ENCODE measurements around the gene GPR143. TPM values are rescaled to one million over a fixed set of nuclear protein-coding genes. Genes with fewer than 3 reads are reported as not detected.

The GPR143 gene
- total and polyA plus RNA-seq, 4 donors: 3.7 to 6.5 (median 5.6) TPM

GRCh38 chrX:9790866-9791265, 25.2 kb upstream of the GPR143 start:
- Histone ChIP-seq H3K27me3 (ENCODE audit: control insufficient read depth, insufficient read depth, low read length) (peaks cover 21% of the 10 kb centered on the region), H3K9me3 (ENCODE audit: control insufficient read depth, insufficient read depth, low read length) (peaks cover 5% of the 10 kb centered on the region), H3K27ac (ENCODE audit: low read depth, low read length) (no peak overlapping the region), H3K4me1 (ENCODE audit: control insufficient read depth, insufficient read depth, low read length) (peaks cover 14% of the 10 kb centered on the region), H3K36me3 (ENCODE audit: control insufficient read depth, insufficient read depth, low read length) (no peaks in the 10 kb centered on the region), H3K4me3 (ENCODE audit: low read depth, low read length) (no peak overlapping the region)
- no peak for DNase-seq (ENCODE audit: low read depth in 4 of 6, low spot score in 6 of 6)
- WGBS (ENCODE audit: insufficient coverage): 40% methylated on average over 1 of the region's 6 CpGs

GRCh38 chrX:9789555-9789954, 23.9 kb upstream of the GPR143 start:
- DNase-seq (ENCODE audit: low read depth in 4 of 6, low spot score in 6 of 6): no peak
- WGBS (ENCODE audit: insufficient coverage): 28% methylated on average over 4 of the region's 5 CpGs
- no peak overlapping the region for H3K4me3 ChIP-seq (ENCODE audit: low read depth, low read length)
- no peaks in the 10 kb centered on the region for H3K36me3 ChIP-seq (ENCODE audit: control insufficient read depth, insufficient read depth, low read length)
- peaks cover 30% of the 10 kb centered on the region for H3K27me3 ChIP-seq (ENCODE audit: control insufficient read depth, insufficient read depth, low read length)
- H3K4me1 ChIP-seq (ENCODE audit: control insufficient read depth, insufficient read depth, low read length): peaks cover 17% of the 10 kb centered on the region
- no peaks in the 10 kb centered on the region for H3K9me3 ChIP-seq (ENCODE audit: control insufficient read depth, insufficient read depth, low read length)
- no peak overlapping the region for H3K27ac ChIP-seq (ENCODE audit: low read depth, low read length)

- Histone ChIP-seq H3K36me3 (ENCODE audit: control insufficient read depth, insufficient read depth, low read length) (no peaks in the 10 kb centered on the region), H3K4me1 (ENCODE audit: control insufficient read depth, insufficient read depth, low read length) (peaks cover 17% of the 10 kb centered on the region), H3K27me3 (ENCODE audit: control insufficient read depth, insufficient read depth, low read length) (peaks cover 30% of the 10 kb centered on the region), H3K4me3 (ENCODE audit: low read depth, low read length) (no peak overlapping the region), H3K9me3 (ENCODE audit: control insufficient read depth, insufficient read depth, low read length) (no peaks in the 10 kb centered on the region), H3K27ac (ENCODE audit: low read depth, low read length) (no peak overlapping the region)
- DNase-seq (ENCODE audit: low read depth in 4 of 6, low spot score in 6 of 6): no peak
- WGBS (ENCODE audit: insufficient coverage): no CpG with 5 or more reads among the region's 2 CpGs
These were observed 23.3 kb upstream of the GPR143 start for GRCh38 chrX:9788911-9789310.

DNA sequence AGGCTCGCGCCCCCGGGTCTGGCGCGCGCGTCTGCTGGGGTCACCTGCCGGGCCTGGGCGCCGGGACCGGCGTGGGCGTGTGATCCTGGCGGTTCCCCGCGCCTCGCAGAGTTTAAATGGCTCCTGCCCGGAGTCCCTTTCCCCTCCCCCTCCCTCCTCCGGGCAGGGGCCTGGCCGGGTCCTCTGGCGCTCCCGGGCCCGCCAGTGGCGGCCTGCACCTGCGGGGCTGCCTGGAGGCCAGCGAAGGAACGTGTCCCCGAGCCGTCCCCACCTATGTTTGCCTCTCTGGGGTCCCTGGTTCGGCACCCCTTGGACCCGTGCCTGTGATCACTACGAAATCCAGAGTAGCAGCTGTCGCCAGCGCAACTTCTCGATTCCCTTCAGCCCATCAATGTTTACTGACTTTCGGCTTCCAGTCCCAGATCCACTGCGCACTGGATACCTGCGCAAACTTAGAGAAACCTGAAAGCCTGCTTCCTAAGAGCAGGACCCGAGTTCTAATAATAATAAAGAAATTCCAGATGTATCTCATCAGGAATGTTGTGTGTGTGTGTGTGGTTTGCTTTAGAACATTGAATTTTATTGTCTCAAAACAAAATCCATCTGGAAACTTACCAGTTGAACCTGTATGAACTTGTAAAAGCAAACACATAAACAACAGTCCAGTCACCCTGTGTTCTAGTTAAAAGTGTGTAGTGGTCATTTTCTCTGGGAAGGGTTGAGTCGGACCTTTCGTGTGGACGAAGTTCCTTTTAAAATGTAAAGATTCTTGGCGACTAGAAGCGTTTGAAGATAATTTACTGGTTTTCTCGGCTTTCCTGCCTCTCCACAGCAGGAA, 21.4 kb upstream of the GPR143 start:
- Histone ChIP-seq H3K4me3 (ENCODE audit: low read depth, low read length) (peak overlapping the region; percentile 14), H3K4me1 (ENCODE audit: control insufficient read depth, insufficient read depth, low read length) (peaks cover 17% of the 10 kb centered on the region), H3K27me3 (ENCODE audit: control insufficient read depth, insufficient read depth, low read length) (peaks cover 32% of the 10 kb centered on the region), H3K9me3 (ENCODE audit: control insufficient read depth, insufficient read depth, low read length) (no peaks in the 10 kb centered on the region), H3K27ac (ENCODE audit: low read depth, low read length) (no peak overlapping the region), H3K36me3 (ENCODE audit: control insufficient read depth, insufficient read depth, low read length) (no peaks in the 10 kb centered on the region)
- DNase-seq (ENCODE audit: low read depth in 4 of 6, low spot score in 6 of 6): peak in 1 of 6 donors; percentile 31
- WGBS (ENCODE audit: insufficient coverage): 2% methylated on average over 36 of the region's 45 CpGs

DNA sequence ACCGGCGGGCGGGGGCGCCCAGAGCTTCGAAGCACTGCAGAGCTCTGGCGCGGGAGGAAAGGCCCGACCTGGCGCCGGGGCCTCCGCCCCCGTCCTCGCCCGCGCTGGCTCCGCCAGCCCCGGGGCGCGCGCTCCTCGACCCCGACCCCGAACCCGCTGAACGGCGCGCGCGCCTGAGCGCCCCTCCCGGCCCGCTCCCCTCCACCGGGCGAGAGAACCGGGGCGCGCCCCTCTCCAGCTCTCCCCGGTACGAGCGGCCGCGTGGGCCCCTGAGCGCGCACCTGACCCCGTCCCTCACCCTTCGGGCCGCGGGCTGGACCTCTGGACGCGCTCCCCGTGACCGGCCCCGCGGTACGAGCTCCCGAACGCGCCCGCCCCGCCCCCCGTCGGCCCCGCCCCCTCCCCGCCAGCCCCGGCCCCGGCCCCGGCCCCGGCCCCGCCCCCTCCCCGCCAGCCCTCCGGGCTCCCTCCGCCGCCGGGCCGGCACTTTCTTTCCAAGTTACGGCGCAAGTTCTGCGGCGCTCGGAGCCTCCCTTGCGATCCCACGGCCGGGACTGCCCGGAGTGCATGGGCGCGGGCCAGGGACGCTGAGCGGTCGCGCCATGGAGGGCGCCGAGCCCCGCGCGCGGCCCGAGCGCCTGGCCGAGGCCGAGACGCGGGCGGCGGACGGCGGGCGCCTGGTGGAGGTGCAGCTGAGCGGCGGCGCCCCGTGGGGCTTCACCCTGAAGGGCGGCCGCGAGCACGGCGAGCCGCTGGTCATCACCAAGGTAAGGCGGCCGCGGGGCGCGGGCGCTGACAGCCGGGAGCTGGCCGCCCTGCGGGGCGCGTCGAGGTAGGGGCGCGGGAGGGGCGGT, 20.5 kb upstream of the GPR143 start, which contains the start of gene SHROOM2:
SHROOM2 (plus strand) TSS at position 486 of the 854 bp plus-strand sequence; CDS start at position 603, 117 bp downstream.
- Histone ChIP-seq H3K27ac (ENCODE audit: low read depth, low read length) (no peak within 1 kb of the TSS), H3K27me3 (ENCODE audit: control insufficient read depth, insufficient read depth, low read length) (peaks cover 34% of the 10 kb centered on the region), H3K4me1 (ENCODE audit: control insufficient read depth, insufficient read depth, low read length) (peaks cover 17% of the 10 kb centered on the region), H3K36me3 (ENCODE audit: control insufficient read depth, insufficient read depth, low read length) (no peaks in the 10 kb centered on the region), H3K9me3 (ENCODE audit: control insufficient read depth, insufficient read depth, low read length) (no peaks in the 10 kb centered on the region), H3K4me3 (ENCODE audit: low read depth, low read length) (peak within 1 kb of the TSS; percentile 21)
- DNase-seq (ENCODE audit: low read depth in 4 of 6, low spot score in 6 of 6): peak in 2 of 6 donors; percentile 24 to 30
- WGBS (ENCODE audit: insufficient coverage): 3% methylated on average over 117 of the region's 132 CpGs

DNA sequence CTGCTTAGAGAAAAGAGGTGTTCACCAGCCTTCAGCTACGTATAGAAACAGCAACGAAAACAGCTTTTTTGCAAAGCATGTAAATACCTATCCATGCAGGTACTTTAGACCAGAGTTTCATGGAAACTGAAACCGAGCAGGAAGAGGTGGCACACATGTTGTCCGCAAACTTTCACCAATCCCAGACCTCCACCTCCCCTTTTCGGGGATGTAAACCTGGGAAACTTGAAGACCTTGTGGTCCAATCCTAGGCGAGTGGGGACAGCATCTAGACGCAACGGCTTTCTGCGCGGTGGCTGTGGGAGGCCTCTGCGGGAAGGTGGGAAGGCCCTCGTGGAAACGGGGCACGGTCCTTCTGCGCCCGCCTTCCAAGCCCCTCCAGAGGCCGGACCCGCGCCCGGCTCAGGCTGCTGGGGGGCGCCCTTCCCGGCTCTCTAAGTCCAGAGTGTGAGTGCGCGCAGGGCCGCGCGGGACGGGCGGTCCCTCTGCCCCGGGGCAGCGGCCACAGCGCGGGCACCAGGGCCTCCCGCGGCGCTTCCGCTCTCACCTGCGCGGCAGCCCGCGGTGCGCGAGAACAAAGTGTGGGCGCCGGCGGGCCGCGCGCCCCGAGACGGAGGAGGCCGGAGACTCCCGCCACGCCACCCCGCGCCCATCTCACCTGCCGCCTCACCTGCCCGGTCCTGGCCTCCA, 19.8 kb upstream of the GPR143 start:
- Histone ChIP-seq H3K9me3 (ENCODE audit: control insufficient read depth, insufficient read depth, low read length) (no peaks in the 10 kb centered on the region), H3K4me1 (ENCODE audit: control insufficient read depth, insufficient read depth, low read length) (peaks cover 16% of the 10 kb centered on the region), H3K27me3 (ENCODE audit: control insufficient read depth, insufficient read depth, low read length) (peaks cover 32% of the 10 kb centered on the region), H3K36me3 (ENCODE audit: control insufficient read depth, insufficient read depth, low read length) (no peaks in the 10 kb centered on the region), H3K27ac (ENCODE audit: low read depth, low read length) (no peak overlapping the region), H3K4me3 (ENCODE audit: low read depth, low read length) (no peak overlapping the region)
- 8% methylated on average over 58 of the region's 58 CpGs for WGBS (ENCODE audit: insufficient coverage)
- no peak for DNase-seq (ENCODE audit: low read depth in 4 of 6, low spot score in 6 of 6)

GRCh38 chrX:9784332-9784731, 18.7 kb upstream of the GPR143 start:
- no peak overlapping the region for H3K27ac ChIP-seq (ENCODE audit: low read depth, low read length)
- peaks cover 26% of the 10 kb centered on the region for H3K27me3 ChIP-seq (ENCODE audit: control insufficient read depth, insufficient read depth, low read length)
- DNase-seq (ENCODE audit: low read depth in 4 of 6, low spot score in 6 of 6): no peak
- 78% methylated on average over 5 of the region's 8 CpGs for WGBS (ENCODE audit: insufficient coverage)
- no peak overlapping the region for H3K4me3 ChIP-seq (ENCODE audit: low read depth, low read length)
- H3K9me3 ChIP-seq (ENCODE audit: control insufficient read depth, insufficient read depth, low read length): no peaks in the 10 kb centered on the region
- H3K36me3 ChIP-seq (ENCODE audit: control insufficient read depth, insufficient read depth, low read length): no peaks in the 10 kb centered on the region
- H3K4me1 ChIP-seq (ENCODE audit: control insufficient read depth, insufficient read depth, low read length): peaks cover 6% of the 10 kb centered on the region

GRCh38 chrX:9781941-9782340, 16.3 kb upstream of the GPR143 start:
- Histone ChIP-seq H3K4me1 (ENCODE audit: control insufficient read depth, insufficient read depth, low read length) (peaks cover 4% of the 10 kb centered on the region), H3K36me3 (ENCODE audit: control insufficient read depth, insufficient read depth, low read length) (no peaks in the 10 kb centered on the region), H3K27ac (ENCODE audit: low read depth, low read length) (no peak overlapping the region), H3K9me3 (ENCODE audit: control insufficient read depth, insufficient read depth, low read length) (no peaks in the 10 kb centered on the region), H3K4me3 (ENCODE audit: low read depth, low read length) (no peak overlapping the region), H3K27me3 (ENCODE audit: control insufficient read depth, insufficient read depth, low read length) (peaks cover 17% of the 10 kb centered on the region)
- DNase-seq (ENCODE audit: low read depth in 4 of 6, low spot score in 6 of 6): no peak
- WGBS (ENCODE audit: insufficient coverage): 96% methylated on average over 4 of the region's 7 CpGs

- 75% methylated on average over 8 of the region's 8 CpGs for WGBS (ENCODE audit: insufficient coverage)
- no peak overlapping the region for H3K27ac ChIP-seq (ENCODE audit: low read depth, low read length)
- H3K27me3 ChIP-seq (ENCODE audit: control insufficient read depth, insufficient read depth, low read length): peaks cover 10% of the 10 kb centered on the region
These were observed 10.3 kb upstream of the GPR143 start for GRCh38 chrX:9775930-9776329.

More at GRCh38 chrX:9775930-9776329, 10.3 kb upstream of the GPR143 start:
- H3K36me3 ChIP-seq (ENCODE audit: control insufficient read depth, insufficient read depth, low read length): no peaks in the 10 kb centered on the region
- DNase-seq (ENCODE audit: low read depth in 4 of 6, low spot score in 6 of 6): no peak
- H3K9me3 ChIP-seq (ENCODE audit: control insufficient read depth, insufficient read depth, low read length): no peaks in the 10 kb centered on the region
- H3K4me3 ChIP-seq (ENCODE audit: low read depth, low read length): no peak overlapping the region
- H3K4me1 ChIP-seq (ENCODE audit: control insufficient read depth, insufficient read depth, low read length): no peaks in the 10 kb centered on the region

Measured in spinal cord (tissue), 10 donors.